GM08714 (cell line): ENCODE data around the gene XXYLT1.

Experiments
- H3K4me3 ChIP-seq: fragments of 200-500 bp; sonication (Bioruptor generic); 2 replicates; pipeline ENCODE4 v1.5.1; 2014; ENCODE audit warnings: mild to moderate bottlenecking, low read length, inconsistent platforms
- ZNF274 ChIP-seq: IDR thresholded peaks from 2 replicates; pipeline ENCODE4 v1.6.1; 2012; ENCODE audit warnings: mild to moderate bottlenecking, low read depth, low read length

XXYLT1 gene

DNA sequence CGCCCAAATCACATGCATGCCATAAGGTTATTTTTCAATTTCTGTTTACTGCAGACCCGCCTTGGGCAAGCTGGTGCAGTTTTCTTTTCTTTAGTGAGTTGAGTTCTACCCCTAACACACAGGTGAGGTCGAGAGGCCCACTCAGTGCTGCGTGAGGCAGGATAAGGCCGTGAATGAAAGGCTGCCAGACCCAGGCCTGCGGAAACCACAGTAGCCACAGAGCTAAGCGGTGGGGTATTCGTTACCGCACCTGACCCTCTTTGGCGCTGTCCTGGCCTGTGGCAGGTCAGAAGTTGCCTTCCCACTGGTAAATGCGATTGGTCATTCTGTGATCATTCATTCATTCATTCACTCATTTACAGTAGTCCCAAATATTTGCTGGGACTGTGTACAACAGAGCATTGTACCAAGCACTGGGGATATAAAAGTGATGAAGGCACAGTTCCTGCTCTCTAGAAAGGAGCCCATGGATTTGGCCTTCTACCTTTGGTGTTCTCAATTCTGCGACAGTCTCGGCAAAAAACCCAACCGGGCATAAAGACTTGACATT, 144.8 kb downstream of the XXYLT1 start:
- no peak overlapping the region for H3K4me3 ChIP-seq
- TF ChIP-seq ZNF274, result no peak

DNA sequence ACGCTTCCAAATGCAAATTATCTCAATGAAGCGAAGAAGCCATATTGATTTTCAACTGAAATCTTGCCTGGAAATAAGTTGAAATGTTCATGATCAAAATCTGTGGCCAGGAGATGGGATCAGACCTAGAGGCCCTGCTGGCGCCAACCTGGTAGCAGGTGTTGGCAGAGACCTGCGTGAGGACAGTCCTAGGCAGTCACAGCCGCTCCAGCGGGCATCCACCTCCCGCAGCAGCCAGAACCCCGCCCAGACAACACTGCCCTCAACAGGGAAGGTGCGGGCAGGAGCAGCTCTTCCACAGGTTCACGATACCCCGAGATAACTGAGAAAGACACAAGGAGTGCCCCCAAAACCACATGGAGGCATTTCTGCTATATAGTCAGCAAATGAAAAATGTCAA, 145.3 kb downstream of the XXYLT1 start:
- no peak overlapping the region for H3K4me3 ChIP-seq
- TF ChIP-seq ZNF274, result no peak

DNA sequence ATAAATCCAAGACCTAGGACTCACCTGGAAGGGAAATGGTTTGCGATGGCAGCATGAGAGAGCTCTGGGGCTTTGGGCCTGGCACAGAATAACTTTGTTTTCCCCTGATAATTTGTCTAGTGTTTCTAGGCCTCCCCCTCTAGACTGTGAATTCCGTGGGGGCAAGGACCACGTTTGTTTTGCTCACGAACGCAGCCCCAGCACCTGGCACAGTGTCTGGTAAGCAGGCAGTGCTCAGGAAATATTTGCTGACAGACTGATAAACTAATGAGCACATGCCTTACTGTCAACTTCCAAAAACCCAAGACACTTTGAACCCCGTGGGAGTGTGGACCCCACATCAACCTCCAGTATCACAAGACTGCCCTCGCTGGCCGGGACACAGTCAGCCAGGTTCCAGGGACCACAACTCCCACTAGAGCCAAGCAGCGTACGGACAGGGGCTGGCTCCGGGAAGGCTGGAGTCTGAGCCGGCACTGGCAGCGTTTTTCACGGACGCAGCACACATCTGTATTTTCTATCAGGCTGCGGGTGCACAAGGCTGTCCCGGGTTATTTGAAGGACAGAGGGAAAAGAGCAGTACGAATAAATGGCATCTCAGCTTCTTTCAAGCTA, 146.5 kb downstream of the XXYLT1 start:
- no peak overlapping the region for H3K4me3 ChIP-seq
- no peak for TF ChIP-seq ZNF274

DNA sequence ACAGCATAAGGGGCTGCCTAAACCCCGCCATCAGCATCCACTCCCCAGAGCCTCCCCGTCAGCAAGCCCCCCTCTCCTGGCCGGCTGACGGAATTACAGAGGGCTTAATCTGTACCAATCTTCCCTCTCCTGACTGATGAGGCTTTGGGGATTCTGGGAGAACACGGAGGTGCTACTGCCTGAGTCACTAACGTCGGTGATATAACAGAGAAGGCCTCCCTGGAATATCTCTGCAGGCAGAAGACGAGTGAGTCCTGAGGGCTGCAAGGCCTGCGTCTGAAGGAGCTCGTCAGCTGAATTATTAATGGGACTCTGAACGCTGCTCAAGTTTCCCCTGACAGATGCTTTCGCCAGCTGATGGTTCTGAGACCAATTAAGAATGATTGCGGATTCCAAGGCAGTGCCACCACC, 147.7 kb downstream of the XXYLT1 start:
- no peak overlapping the region for H3K4me3 ChIP-seq
- no peak for TF ChIP-seq ZNF274

DNA sequence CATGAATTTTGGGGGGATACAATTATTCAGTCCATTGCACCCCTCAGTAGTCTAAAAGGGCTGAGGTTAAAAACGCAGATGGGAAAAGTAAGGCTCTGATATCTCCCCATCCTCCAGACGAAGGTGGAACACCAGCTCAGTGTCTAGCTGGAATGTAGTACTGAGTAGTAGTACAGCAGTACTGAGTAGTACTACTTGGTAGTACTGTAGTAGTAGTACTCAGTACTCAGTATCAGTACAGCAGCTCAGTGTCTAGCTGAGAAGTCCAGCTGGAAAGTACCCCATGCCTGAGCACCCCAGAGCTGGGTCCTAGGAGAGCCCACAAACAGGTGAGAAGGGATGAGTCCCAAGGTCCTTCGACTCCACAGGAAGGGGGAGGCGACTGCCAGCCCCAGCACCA, 148.7 kb downstream of the XXYLT1 start:
- no peak for TF ChIP-seq ZNF274
- no peak overlapping the region for H3K4me3 ChIP-seq

DNA sequence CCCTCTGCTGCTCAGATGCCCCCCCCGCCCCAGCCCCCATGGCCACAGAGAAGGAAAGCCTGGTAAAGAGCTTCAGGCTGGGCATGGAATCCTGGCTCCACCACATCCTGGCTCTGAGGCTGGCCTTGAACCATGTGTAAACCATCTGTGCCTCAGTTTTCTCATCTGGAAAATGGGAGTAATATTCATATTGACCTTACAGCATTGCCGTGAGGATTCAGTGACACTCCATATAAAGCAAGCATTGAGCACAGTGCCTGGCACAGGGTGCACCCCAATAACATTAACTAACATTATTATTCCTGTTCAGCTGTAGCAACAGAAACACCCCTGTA, 150.7 kb downstream of the XXYLT1 start:
- H3K4me3 ChIP-seq, result no peak overlapping the region
- TF ChIP-seq ZNF274, result no peak

DNA sequence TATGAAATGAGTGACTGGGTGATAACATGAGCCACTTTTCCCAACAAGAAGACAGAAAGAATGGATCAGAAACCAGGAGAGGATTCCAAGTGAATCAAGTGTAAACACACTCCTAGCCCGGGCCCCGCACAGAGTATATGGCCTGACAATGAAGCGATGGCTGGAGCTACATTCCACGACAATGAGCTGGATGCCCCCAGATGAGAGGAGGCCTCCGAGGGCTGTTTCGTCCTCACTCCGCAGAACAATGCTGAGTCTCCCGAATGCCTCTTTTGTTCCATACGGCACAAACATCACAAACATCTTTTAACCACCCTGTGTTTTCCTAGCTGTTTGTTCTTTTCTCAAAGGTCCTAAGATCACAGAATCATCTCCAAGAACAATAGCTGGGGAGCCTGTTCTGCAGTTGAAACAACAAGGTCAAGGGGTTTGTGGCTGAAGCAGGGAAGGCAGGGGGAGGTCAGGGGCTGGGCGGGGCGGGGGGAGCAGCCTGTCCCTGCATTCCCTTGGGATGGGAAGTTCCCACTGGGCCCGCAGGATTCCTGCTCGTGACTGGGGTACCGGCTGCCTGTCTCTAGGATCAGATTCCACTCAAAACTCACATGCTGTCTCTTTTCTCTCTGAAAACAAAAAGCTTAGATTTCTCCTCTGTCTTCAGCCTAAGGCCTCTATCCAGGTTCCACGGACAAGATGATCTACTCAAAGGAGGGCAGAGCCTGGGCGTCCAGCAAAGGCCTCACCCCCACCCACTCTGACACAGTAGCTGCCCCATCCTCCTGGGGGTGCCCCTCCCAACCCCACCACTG, 151.3 kb downstream of the XXYLT1 start:
- H3K4me3 ChIP-seq, result no peak overlapping the region
- no peak for TF ChIP-seq ZNF274

DNA sequence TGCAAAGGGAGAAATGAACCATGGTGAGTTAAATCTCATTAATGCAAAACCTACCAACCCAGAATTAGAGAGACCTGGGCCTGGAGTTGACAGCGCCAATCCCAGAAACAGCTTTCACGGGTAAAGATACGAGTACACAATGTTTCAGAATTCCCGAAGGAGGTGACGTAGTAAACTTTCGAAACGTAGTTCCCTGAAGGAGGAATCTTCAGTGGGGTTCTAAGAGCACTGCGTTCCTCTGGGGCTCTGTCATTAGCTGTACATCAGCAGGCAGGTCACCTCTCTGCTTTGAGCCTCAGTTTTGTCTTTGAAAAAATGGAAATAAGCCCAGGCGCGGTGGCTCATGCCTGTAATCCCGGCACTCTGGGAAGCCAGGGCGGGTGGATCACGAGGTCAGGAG, 152.3 kb downstream of the XXYLT1 start:
- H3K4me3 ChIP-seq, result no peak overlapping the region
- no peak for TF ChIP-seq ZNF274

DNA sequence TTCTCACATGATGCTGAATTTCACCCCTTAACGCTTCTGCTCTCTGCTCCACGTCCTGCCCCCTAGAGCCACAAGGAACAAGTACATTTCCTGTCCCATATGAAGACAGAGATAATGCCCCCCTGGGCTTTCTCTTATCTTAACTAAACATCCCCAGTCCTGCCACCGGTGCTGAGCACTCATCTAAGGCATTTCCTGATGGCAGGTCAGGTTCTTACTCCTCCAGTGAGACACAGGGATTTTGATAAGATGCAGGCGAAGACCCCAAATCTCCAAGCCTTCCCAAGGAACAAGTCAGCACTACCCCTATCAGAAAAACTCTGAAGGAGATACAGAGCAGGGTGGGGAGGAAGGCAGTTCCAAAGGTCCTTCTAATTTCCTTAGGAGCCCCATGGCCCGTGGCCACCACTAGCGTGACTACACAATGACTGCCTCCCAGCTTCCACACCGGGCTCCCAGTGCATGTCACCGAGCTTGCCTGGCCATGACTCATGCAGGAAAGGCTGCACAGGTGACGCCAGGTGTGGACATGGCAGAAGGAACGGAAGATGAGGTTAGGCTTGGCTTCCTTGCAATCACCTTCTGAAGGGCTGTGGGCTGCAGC, 152.9 kb downstream of the XXYLT1 start:
- TF ChIP-seq ZNF274, result no peak
- H3K4me3 ChIP-seq, result no peak overlapping the region

DNA sequence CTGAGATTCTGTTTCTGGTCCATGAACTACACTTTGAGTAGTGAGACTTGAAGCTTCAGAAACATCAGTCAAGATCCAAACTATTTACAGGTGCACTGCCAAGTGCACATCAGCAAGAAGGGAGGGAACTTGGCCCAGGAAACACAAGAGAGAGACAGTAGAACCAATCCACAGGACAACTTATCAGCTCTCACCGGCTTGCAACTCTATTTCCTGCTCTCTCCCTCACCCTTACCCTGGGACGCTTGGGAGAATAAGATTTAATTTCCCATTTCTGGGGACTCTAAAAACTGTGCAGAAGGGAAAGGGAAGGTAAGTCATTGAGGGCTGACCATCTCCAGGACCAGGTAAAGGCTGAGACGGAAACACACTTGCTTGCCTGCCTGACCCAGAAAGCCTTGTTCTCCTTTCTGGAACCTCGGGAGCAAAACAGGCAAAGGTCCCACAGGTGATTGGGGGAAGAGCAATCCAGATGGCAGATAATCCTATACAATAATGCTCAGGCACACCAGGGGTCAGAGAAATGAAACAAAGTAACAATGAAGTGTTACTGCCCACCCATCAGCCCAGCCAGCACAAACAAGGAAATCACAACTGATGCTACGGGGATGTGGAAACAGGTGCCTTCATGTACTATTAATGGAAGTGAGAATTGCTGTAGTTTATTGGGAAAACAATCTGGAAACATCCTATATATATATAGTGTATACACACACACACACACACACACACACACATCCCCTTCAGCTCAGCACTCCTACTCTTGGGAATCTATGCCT, 154.4 kb downstream of the XXYLT1 start:
- no peak for TF ChIP-seq ZNF274
- no peak overlapping the region for H3K4me3 ChIP-seq

DNA sequence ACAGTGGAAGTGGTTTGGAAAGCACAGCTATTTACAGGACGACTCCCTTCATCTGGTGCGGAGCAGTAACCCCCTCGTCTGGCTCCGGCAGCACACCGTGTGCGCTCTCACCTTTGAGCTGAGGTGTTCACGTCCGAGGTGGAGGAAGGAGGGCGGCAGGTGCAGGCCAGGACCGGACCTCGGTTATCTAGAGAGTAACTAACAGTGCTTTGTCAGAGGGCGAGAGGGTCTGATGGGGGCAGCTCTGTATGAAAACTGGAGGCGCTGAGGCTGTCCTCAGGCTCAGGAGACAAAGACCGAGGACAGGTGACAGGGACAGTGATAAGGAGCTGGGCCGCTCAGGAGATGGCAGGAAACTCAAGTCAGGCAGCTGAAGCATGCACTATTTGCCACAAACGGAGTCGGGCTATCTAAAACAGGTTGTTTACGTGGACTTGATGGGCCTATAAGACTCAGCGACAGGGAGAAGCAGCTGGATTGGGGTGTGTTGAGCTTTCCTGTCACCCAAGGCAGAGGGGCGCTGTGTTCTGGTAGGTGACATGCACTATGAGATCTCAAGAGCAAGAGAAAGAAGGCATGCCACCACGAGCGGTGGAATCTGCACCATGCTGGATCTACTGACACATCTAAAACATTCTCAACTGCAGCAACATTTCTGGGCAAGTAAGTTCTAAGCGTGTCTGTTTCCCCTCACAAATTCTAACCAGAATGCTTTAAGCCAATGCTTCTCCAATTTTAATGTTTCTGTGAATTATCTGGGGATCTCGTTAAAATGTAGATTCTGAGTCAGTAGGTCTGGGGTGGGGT, 155.2 kb downstream of the XXYLT1 start:
- no peak overlapping the region for H3K4me3 ChIP-seq
- no peak for TF ChIP-seq ZNF274

DNA sequence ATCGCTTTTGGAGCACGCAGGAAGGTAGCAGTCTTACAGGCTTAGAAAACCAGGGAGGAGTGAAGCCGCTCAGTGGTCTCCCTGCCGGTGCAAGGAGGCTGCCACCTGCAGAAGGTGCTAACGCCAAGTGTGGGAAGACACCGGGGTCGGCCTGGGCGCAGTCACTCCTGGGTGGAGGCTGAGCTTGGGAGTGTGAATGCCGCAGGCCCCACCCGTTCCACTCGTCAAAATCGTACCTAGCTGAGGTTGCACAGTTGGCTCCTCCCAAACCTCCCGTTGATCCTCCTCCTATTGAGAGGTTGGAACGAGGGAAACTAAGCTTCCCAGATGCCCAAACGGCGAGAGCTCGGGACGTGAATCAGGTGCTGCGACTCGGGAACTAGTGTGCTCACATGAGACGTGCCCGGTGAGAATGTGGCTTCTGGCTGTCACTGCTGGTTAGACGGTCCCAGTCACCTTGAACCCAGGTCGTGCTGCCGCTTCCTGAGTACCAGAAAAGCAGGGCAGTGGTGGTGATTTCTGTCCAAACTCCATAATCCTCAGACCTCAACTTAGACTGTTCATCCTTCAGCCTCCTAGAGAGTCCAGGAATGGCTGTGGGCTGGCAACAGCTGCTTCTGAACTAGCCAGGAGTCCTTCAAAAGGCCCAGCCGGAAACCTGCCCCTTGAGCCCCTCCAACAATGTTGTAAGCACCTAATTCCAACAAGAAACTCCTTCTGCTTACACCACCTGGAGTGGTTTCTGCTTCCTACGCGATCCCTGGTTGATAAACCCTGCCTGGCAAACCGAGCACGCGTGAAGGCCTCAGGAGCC, 156.0 kb downstream of the XXYLT1 start:
- TF ChIP-seq ZNF274, result no peak
- H3K4me3 ChIP-seq, result no peak overlapping the region

DNA sequence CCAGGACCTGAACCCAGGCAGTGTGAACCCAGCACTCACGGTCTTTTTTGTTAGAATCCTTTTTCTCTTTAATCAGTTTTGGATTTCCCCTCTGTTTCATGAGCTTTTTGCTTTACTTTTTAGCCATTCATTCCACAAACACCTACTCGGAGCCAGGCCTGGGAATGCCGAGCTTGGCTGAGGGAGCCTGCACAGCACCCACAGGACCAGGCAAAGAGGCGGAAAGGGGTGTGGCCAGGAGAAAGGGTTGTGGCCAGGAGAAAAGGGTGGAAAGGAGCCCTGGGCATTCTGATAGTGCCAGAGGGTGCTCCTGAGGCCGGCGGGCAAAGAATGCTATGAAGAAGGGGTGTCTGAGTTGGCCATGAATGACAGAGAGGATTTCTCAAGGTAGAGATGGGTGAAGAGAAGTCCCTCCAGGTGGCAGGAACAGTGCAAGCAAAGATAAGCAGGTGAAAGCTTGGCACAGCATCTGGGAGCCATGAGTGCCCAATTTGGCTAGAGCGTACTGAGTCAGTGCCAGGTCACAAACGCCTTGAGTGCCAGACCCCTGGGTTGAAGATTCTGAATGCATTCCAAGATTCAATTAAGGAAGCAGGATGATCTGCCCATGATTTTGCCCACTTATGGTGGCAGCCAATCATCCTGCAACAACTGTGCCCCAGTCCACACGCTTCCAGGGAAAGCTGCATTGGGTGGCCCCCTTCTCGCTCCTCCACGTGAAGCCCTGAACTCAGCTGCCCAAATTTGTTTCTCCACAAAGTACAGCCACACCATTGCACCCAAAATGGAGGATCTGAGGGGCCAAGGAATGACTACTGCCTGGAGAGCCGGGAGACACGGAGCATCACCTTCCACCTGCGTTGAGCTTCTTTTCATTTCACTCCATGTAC, 157.2 kb downstream of the XXYLT1 start:
- H3K4me3 ChIP-seq, result no peak overlapping the region
- TF ChIP-seq ZNF274, result no peak
